Body of pancreas (tissue), 4 donors: ENCODE measurements around the gene PARG.

ENCODE experiments used
- CTCF ChIP-seq, 7 experiments: fragments of 450-650 bp in 4 of 7; fragments of 200-600 bp in 3 of 7; sonication (generic) in 3 of 7; IDR thresholded peaks; one replicate each; pipeline ENCODE4 v1.5.1; 2016 to 2019; ENCODE audit warnings: antibody characterized with exemption in 7 of 7
- POLR2A ChIP-seq, 3 donors: fragments of 450-650 bp; IDR thresholded peaks; one replicate each; pipeline ENCODE4 v1.6.1; 2016; ENCODE audit warnings: antibody characterized with exemption in 3 of 3, mild to moderate bottlenecking in 2 of 3

GRCh38 chr10:49833168-49833567 lies 108.7 kb downstream of the PARG start:
- TF ChIP-seq CTCF (IDR thresholded peaks at IDR 0.05): no peak
- TF ChIP-seq POLR2A (IDR thresholded peaks at IDR 0.05): no peak
